Urothelium cell line (cell line): ENCODE results near the gene CAMTA1.

Experiments used
- DNase-seq: peaks from one replicate; pipeline ENCODE4 v3.0.0; 2011; ENCODE audit warnings: low spot score, mixed read lengths
- FAIRE-seq: peaks from 2 replicates; lab custom pipeline; 2011; peaks lifted over from hg19 to GRCh38; lab: Jason Lieb, UNC

CAMTA1 gene

DNA sequence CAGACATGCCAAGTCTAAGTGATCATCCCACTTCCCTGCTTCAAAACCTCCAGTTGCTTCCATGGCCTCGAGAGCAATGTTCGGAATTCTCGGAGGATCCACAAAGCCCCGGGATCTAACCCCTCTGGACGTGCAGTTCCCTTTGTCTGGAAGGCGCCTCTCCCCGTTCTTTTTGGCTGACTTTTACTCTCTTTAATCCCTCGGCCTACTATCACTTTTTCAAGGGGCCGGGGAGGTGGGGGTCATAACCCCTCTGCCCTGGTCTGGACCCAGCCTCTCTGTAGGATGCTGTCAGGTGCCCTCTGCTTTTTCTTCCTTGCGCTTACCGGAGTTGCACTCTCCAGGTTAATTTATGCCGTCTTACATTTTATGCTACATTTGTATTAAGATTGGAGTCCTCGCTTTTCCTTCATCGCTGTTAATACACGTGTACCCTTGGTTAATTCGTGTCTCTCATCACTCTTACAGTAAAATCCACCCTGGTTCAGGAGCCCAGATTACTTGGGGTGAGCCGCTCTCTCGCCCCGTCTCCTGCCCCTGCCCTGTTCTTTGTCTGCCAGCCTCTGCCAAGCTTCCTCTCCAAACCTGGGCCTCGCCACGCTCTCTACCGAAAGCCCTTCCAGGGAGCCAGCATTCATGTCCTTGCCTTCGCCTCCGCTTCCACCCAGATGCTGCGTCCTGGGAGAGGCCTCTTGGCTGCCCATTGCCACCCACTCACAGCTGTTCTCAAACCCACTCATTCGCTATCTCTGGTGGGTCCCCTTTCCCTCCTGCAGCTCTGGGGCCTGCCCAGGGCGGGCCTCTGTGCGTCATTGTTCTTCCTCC is 448.6 kb downstream of the CAMTA1 start:
- no peak for FAIRE-seq

DNA sequence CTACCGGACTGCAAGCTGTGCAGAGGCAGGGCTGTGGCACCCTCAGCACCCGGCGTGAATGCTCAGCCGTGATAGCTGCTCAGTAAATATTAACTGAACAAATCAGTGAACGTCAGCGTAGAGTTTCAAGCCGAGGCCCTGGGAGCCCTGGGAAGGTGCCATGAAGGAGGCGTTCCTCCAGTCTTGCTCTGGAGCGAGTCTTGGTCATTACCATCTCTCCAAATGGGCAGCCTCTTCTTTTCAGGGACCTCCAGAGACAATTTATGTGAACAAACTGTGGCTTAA is 449.2 kb downstream of the CAMTA1 start:
- no peak for FAIRE-seq
- DNase-seq: no peak

More for the DNA sequence above, 448.6 kb downstream of the CAMTA1 start:
- DNase-seq: no peak

DNA sequence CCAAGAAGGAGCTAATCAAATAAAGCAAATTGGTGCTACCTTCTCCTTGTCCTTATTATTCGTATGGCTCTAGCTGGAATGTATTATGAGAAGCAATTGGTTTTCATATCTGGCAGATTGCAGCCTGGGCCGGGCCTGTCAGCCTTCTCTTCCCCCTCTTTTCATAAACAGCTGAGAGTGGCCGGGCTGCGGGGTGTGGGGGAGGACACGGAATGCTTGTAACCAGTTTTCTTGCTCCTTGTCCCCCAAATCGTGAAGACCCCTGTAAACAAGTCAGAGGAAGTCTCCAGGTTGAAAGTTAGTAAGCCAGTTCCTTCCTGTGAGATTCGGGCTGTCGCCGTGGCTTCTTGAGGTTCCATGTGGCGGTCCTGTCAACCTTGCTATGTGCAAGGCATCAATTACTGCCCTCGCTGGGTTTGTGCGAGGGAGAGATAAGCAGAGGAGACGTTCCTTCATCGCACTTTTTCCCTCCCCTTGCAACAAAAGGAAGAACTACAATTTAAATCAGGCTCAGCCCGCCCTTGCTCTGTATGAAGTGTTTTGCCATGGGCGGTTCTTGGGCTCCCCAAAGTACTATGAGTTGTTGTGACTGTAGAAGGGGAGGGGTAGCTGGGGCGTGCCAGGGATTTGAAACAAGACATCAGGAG is 450.7 kb downstream of the CAMTA1 start:
- DNase-seq: no peak
- FAIRE-seq: no peak

DNA sequence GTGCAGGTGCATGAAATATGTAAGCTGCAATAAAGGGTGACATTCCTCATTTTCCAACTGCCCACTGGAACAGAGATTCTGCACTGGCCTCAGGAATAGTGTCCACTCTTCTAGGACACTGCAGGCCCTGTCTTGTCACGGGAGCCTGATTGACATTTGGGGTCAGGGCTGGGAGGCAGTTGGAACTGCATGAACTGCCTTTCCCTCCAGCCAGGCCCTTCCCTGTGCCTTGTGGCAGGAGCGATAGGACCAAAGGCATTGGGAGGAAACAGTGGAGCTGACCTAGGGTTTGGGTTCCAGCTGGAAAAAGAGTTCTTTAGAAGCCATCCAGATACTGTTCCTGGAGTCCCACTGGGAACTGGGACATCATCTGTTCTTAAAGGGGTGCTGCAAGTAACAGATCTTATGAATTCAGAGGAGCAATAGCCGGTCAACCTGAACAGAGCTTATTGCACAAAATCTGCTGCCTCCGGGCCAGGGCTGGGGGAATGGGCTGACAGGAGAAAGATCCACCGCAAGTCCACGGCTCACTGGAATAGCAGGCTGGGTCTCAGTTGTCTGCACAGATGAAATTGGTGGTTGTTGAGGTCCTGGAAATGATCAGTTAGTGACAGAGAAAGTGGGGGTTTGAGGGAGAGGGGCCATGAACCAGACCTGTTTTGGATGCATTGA is 451.7 kb downstream of the CAMTA1 start:
- no peak for FAIRE-seq
- DNase-seq: no peak

DNA sequence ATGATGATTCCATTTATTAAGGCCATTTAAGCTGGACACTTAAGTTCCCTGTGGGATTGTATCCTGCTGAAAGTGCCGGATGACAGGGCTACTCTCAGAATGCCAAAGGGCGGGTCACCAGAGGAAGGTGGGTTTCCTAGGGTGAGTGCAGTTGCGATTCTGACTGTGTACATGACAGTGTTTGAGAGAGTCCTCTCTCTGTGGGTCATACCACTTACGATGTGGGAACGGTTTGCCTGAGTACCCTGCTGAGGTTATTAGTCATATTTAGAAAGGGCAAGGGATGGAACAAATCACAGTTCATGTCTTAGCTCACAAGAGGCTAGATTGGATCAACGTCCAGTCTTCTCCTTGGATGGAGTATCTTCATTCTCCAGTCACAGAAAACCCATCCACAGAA is 461.9 kb downstream of the CAMTA1 start:
- FAIRE-seq (no peak), DNase-seq (no peak)

DNA sequence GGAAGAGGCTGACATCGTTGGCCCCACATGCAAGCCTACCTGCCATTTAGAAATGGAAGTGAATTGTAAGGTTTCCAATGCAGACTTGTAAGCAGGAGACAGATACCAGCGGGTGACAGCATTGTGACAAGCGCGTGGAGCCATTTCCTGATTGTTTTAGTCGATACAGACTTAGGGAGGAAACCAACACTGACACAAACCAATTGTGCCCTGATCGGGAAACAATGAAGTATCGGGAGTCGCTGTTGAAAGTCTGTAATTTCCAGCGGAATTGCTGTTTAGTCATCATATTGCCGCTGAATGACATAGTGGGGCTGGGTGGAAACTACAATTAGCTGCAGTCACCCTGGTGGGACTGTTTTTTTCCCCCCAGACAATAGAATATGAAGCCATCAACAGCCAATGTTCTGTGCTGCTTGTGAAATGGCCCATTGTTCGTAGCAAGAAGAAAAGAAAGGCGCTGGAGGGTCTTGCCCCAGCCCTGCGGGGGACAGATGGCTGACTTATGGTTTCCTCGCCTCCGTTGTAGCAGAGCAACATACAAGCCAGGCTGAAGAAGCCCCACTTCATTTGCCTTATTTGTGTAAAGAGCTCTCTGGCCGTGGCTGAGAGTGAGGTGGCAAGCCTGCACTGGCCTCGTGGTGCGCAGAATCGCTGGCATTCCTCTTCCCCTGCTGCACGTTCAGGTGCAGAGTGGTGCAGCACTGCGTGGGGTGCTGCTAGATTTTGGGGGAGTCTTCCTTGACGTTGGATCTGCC is 462.7 kb downstream of the CAMTA1 start:
- DNase-seq (no peak), FAIRE-seq (no peak)

DNA sequence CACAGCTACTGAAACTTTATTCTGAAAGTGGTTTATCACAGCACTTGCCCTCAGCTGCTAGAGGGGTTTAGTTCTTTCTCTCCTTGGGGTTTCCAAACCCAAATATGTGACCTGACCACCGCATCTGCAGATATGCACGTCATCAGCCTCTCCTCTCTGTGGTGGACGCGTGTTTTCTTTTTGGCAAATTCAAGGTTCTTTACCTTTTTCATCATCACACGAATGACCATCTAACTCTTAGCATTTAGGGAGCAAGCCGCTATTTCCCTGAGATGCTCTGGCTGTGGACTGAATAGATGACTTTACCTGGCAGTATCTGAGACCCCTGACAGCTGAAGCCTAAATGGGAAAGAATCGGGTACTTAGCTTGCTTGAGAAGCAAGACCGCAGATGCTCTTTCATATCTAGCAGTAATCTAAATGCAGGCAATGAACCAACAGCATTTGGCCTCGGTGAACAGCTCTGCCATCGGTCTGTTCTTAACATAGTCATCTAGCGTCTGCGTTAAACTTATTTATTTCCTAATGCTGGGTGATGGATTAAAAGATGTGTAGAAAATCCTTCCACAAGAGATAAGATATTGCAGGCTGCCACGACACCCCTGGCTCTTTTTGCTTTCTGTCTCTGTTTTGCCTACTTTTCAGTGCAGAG is 463.4 kb downstream of the CAMTA1 start:
- FAIRE-seq (no peak), DNase-seq (no peak)

DNA sequence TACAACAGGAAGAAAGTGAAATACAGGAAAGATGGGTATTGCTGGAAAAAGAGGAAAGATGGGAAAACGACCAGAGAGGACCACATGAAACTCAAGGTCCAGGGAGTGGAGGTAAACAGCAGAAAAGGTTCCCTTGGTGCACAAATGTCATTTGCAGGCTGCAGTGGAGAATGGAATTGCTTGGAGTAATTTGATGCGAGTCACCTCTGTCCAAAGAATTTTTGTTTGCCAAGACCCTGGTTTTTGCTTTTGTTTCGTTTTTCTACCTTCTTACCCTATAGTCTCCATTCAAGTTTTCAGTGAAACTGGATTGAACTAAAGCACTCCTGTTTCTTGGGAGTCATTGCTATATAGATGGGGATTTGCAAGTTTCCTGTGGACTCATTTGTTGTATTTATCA is 464.3 kb downstream of the CAMTA1 start:
- DNase-seq (no peak), FAIRE-seq (no peak)

DNA sequence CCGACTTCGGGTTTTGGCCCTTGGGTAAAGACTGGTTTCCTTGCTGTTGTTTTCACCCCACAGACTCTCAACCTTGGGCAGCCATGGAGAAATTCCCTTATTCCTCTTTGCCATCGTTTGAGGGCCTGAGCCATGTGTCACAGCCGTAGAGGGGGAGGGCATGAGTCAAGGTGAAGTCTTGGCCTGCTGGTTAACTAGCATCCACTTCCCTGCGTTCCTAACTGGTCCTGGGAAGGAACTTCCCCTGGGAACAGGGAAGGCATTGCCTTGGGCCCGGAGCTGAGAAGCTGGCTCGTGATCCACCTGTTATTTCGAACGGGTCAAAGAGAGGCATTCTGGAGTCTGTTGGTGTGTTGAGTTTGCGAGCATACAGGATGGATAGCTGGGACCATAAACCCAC is 464.9 kb downstream of the CAMTA1 start:
- FAIRE-seq: no peak
- DNase-seq: peak; percentile 18

DNA sequence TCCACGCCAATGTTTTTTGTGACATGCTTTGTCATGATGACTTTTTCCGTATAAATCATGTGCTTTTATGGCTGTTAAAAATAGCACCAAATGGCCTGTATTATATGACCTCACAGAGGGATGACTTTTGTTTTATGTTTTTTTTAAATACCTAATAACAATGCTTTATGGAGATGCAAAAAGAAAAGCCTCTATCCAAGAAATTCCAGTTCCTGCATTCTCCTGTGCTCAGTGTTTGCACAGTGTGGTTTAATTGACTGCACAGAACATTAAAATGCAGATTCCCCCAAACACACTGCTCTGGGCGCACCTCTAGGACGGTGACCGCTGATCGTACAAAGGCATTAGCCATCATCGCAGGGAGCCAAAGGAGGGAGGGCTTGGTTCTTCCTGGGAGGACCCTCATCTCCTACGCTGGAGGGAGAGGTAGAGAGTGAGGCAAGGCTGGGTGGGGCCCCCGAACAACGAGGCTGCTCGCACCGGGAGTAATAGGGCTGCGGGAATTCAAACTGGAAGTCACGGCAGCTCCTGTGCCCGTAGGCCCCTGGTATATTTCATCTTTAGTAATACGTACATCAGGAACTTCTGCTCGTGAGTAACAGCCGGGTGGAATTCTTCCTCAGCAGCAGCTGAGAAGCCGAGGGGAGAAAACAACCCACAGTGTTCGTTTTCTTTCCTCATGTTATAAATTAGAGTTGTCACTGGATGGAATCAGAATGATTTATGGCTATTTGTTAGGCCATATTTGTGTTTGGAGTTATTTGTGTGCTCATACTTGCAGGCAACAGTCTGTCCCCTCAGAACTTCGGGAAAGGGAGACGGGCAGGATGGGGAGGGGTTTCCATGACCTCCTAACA is 465.6 kb downstream of the CAMTA1 start:
- DNase-seq: no peak

DNA sequence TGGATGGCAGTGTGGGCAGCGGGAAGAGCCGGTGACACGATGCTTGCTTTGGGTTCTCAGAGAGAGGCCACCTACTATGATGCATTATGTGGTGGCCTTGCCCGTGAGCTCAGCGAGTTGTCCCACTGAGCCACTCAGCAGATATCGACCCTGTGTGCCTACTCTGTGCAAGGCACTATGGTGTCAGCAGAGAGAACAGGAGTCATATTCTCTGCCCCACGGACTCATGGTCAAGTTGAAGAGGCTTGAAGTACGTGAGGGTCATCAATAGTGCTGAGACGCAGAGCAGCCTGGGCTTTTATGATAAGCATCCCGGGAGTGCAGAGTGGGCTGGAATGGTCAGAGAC is 466.2 kb downstream of the CAMTA1 start:
- no peak for FAIRE-seq
- DNase-seq: no peak

More for the DNA sequence above, 465.6 kb downstream of the CAMTA1 start:
- no peak for FAIRE-seq

DNA sequence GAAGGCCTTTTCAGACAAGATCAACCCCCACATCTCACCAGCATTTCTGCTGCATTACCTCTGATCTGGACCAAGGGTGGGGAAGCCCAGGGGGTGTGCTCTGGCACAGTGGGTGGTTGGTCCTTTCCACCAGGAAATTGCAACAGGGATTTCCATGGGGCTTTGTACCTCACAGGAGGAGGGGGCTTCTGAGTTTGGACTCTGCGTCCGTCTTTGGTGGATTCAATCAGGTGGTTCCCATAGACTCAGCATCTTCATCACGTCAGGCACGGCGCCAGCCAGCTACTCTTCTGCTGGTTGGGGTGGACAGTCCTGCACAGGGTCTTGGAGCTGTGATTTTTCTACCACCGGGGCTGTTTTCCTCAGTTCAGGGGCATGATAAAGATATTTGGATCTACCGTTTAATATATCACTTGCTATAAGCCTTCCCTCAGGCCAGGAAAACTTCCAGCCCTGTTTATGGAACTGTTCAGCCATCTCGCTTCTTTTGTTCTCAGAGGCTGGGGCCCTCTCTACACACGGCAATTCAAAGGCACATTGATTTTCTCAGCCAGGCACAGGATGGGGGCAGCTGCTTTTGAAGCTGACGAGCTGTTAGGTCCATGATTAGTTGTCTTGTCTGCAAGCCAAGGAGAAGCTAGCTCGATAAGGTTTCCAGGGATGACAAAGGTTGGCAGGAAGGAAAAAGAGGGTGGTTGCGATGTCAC is 467.3 kb downstream of the CAMTA1 start:
- DNase-seq: no peak
- no peak for FAIRE-seq

DNA sequence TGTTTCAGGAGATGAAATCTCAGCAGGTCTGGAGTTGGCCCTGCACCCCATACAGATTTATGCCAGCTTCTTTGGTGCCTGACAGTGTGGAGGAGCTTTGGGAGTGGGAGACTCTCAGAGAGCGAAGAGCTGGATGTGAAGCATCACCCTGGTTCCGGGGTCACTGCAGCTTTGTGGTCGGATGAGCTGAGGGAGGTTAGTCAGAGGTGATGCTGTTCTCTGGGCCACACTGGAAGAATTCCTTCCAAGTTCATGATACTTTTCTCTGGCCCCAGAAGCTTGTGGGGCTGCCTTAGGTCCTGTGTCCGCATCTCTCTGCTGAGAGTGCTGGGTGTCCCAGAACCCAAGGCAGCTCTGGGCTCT is 467.8 kb downstream of the CAMTA1 start:
- DNase-seq (no peak), FAIRE-seq (no peak)

DNA sequence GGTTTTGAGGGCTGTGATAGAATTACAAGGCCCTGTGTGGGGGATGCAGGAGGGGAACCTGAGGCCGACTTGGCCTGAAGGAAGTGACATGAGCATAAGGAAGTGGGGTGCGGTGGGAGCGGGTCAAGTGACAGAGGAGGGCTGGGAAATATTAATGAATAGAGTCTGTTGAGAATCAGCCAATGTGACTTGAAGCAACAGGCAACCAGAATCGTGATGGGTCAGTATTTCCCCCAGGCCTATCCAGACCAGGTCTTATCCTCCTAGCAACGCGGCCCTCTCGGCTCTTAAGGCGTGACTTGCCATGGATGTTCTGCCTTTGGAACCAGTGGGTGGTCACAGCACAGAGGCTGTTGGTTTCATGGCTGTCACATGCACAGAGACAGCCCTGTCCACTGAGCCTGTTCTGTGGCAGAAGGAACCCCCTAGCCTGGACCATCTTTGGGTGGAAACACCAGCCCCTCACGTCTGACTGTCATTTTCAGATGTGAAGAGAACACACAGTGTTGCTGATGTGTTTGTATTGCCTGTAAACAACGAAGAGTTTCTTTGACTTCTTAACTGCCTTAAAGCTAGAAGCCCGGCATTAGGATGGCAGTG is 468.8 kb downstream of the CAMTA1 start:
- FAIRE-seq (no peak), DNase-seq (no peak)

DNA sequence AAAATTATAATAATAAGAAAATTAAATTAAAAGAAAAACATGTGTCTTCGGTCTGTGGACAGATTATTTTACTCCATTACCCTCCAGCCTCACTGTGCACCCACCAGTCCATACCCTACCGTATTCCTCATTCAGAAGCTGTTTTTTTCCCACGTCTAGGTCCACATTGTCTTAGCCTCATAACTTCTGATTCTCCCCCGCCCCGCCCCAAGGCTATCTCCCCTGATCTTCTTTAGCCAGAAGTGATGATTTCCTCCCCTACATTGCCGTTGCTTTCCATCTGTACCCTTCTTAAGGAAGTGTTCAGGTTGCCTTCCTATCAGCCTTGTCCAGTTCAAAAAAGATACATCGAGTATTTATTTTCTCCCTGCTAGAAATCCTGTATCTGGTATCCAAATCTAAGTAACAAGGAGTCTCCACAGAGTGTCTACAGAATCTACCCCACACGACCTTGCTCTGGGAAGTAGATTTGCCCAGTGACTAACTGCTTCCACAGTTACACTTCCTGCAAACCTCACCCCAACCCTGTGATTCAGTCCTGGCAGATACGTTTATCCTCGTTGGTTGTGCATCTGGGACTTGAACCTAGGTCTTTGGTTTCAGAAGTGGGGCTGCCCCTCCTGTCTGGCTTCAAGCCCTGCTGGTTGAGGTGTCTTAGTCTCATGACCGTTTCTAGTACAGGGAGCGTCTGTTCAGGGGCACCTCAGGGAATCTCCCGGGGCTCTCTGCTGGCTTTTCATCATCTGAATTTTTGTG is 470.2 kb downstream of the CAMTA1 start:
- FAIRE-seq: no peak

DNA sequence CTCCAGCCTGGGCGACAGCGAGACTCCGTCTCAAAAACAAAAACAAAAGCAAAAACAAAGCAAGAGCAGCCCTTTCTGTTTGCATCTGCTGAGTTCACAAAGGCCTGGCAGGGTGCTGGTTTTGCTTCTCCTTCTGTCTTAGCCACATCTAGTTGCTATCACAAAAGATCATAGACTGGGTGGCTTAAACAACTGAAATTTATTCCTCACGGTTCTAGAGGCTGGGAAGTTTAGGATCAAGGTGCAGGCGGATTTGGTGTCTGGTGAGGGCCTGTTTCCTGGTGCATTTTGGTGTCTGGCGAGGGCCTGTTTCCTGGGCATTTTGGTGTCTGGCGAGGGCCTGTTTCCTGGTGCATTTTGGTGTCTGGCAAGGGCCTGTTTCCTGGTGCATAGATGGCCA is 471.3 kb downstream of the CAMTA1 start:
- DNase-seq (no peak), FAIRE-seq (no peak)

More for the DNA sequence above, 470.2 kb downstream of the CAMTA1 start:
- DNase-seq: no peak

DNA sequence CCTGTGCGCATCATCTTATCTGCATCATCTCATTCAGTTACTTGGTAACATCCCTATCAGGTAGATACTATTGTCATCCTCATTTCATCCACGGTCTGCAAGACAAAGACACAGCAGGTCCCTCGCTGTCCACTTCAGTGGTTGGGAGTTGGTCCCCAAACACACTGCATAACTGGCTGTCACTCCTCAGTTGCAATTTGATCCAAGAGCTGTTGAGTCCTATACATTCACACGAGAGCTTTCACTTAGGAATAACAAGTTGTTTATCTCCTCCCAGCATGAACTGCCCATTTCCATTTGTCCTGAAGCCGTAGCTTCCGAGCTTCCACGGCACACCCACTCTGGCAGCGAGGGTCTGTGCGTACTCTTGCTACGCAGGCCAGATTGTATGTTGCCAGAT is 472.0 kb downstream of the CAMTA1 start:
- FAIRE-seq (no peak), DNase-seq (no peak)

DNA sequence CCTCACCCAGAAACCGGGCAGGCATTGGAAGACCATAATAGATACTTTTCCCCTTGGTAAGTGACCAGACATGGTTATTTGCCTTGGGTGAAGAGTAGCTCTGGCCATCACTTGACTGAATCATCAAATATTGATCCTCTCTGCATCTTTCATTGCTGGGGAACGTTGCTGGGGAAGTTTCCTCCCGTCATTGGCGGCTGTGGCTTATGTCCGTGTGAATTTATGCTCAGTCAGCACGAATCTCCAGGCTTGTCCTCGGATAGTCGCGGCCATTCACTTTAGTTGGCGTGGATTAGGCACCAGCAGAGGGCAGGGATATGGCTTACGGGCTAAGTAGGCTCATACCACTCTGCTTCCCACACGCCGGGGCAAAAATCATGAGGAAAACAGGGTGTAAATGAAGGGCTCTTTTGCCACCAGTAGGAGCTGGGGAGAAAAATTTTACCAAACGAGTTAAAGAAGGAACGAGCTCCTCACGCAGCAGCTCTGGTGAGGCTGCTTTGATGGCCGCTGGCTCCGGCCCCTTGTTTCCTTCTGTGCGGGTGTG is 473.4 kb downstream of the CAMTA1 start:
- FAIRE-seq (no peak), DNase-seq (no peak)
